GM21737 (cell line): ENCODE results near the gene TOP1.

Source experiments
- ATAC-seq: cut with Tn5 transposase; IDR thresholded peaks from one replicate; pipeline ENCODE4 v1.9.1; 2021; ENCODE audit warnings: mild to moderate bottlenecking, moderate library complexity; ENCODE audit not compliant: unreplicated experiment

The TOP1 gene

DNA sequence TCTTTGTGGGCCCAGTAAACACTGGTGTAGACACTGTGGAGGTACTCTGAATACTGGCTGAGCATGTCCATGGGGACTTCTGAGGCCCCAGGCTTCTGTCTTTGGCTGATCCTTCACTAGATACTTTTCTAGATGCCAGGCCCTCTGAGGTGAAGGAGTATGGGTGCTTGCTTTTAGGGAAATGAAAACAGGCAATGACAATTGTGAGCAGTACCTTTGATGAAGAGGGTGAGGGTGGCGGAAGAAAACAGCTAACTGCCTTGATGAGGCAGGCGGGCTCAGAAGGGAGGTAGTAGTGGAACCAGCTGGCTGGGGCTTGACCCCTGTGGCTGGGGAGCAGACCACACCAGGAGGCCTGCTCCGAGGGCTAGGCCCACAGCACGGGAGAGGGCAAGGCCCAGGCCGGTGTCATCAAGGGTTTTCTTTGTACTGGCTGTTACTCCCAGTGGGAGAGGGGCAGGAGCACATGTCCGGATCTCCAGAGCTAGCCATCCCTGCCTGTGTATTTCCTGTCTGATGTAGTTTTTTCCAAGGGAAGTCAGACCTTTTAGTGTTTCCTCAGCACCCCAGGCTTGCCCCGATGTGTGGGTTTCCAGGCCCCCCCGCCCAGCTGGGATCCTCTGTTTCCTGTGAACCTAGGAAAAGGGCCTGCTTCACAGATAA lies 112.7 kb downstream of the TOP1 start:
- ATAC-seq, result no peak

DNA sequence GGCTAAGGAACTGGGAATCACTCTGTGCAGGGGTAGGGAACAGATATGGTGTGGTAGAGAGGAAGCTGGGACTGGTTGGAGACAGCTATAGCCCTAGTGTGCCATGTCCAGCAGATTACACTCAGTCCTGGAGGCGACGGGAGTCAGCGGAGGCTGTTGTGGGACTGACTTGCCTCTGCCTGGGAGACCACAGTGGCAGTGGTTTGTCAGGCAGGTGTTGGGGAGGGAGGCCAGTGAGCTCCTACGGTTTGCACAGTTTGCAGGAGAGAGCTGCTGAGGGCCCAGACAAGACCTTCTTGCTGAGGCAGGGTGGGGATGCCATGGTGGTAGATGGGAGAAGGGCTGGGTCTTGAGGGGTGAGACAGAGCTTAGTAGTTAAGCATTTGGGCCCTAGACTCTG lies 113.6 kb downstream of the TOP1 start:
- no peak for ATAC-seq

DNA sequence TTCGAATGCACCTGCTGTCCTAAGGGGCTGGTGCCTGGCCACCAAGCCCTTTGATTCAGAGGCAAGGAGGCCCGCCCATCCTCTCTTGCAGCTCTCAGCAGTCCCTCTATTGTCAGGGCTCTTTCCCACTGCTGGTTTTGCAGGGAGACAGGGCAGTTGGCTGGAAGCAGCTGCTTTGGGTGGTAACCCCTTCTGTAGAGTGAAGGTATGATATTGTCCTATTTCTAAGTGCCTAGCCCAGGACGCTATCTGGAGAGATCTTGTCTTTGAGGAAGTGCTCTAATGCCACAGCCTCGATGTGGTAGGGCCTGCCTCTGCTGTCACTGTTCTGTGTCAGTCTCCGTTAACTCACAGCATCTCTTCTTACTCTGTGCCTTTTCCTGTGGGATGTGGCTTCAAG lies 114.3 kb downstream of the TOP1 start:
- ATAC-seq, result no peak

- no peak for ATAC-seq
These were observed 114.7 kb downstream of the TOP1 start for GRCh38 chr20:41143354-41143753.

GRCh38 chr20:41145317-41145716 lies 116.7 kb downstream of the TOP1 start:
- no peak for ATAC-seq

- no peak for ATAC-seq
These were observed 117.4 kb downstream of the TOP1 start for GRCh38 chr20:41145821-41146620.

GRCh38 chr20:41147767-41148191 lies 119.2 kb downstream of the TOP1 start:
- no peak for ATAC-seq

DNA sequence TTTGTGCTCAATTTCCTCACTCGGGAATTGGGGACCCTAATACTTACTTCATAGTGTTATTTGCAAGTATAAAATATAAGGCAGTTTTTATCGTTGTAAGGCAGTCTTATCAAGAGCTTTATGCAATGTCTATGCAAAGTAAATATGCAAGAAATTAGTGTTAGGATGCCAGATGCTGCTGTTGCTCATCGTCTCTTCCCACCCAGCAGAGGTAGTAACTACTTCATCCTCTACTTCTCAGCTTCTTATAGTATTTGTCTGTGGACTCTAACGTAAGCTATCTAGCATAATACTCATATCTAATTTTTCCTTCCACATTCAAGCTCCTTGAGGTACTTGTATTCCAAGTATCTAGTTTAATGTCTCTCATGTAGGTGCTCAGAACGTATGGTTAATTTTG lies 120.3 kb downstream of the TOP1 start:
- ATAC-seq, result no peak

- ATAC-seq, result no peak
These were observed 122.0 kb downstream of the TOP1 start for GRCh38 chr20:41150664-41151063.

GRCh38 chr20:41151134-41151869 lies 122.7 kb downstream of the TOP1 start:
- ATAC-seq, result no peak

- ATAC-seq, result no peak
These were observed 123.6 kb downstream of the TOP1 start for GRCh38 chr20:41152108-41152757.

DNA sequence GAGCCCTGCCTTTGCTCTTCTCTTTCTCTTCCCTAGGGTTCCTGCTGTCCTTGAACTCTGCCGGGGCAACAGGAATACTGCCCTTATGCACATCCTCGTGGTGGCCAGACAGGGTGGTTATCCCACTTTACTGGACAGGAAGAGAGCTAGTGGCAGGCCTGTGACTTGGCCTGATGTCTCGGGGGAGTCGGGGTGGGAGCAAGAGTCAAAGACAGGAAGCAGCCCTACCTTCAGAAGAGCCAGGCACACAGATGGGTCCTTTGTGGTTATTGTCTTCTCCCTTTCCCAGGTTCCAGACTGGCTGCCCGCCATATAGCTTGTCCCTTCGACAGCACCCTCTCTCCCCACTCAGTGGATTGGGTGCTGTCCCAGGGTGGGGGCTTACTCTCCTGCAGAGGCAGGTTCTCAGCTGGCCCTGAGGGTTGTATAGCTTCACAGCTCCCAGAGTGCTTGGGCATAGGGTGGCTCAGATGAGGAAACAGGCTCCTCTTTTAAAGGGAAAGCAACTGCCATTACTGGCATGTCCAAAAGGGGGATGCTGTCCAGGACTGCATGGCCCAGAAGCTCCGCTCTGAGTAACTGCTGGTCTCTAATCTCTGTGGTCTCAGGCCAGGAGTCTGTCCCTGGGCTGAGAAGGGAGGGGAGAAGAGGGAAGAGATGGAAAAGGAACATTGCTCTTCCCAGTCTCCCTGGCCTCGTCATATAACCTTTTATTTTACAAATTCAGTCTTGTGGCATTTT lies 126.0 kb downstream of the TOP1 start:
- no peak for ATAC-seq

DNA sequence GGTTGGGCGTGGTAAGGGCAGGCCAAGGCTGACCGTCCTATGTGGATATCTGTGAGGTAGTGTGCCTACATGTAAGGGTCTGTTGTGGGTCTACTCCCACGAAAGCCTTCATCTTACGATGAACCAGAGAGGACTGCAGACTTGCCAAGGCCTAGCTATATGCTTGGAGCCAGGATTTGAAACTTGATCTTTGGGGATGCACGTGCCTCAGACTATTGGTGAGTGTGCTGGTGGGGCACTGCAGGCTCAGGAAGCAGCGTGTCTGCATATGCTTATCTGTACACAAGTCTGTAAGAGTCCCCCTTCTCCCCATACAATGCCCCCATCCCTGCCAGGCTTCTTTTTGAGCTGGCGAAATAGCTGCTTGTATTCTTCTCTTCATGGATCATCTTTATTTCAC lies 126.6 kb downstream of the TOP1 start:
- ATAC-seq, result no peak

GRCh38 chr20:41158082-41158625 lies 129.5 kb downstream of the TOP1 start:
- ATAC-seq, result no peak

GRCh38 chr20:41159547-41159946 lies 130.9 kb downstream of the TOP1 start:
- no peak for ATAC-seq

DNA sequence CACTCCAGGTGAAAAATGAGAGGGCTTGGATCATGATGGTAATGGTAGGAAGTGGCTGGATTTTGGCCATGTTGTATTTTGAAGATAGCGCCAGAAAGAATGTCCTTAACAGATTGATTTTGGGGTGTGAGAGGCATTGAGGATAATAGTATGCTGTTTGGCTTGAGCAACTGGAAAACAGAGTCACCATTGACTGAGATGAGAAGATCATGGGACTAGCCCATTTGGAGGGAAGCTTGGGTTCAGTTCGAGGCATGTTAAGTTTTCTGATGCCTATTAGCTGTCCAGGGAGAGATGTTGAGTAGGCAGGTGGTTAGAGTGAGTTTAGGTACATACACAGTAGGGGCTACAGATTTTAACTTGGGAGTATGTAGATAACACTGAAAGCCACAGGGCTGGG lies 132.1 kb downstream of the TOP1 start:
- no peak for ATAC-seq

DNA sequence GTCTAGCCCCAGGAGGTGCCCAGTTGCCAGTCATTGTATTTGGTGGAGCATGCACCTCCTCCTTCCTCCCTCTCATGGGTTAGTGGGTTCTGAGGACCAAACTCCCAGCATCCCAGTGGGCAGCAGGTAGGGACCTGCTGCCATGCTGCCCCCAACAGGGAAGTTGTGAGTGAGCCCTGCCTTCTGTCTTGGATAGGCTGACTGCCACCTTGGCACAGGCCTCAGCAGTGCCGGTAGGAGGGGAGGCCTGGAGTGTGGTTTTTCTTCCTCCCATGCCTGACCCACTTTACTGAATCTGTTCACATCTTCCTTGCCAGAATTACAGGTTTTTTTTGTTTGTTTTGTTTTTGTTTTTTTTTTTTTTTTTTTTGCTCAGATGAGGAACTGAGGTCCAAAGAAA lies 133.3 kb downstream of the TOP1 start:
- ATAC-seq, result no peak

DNA sequence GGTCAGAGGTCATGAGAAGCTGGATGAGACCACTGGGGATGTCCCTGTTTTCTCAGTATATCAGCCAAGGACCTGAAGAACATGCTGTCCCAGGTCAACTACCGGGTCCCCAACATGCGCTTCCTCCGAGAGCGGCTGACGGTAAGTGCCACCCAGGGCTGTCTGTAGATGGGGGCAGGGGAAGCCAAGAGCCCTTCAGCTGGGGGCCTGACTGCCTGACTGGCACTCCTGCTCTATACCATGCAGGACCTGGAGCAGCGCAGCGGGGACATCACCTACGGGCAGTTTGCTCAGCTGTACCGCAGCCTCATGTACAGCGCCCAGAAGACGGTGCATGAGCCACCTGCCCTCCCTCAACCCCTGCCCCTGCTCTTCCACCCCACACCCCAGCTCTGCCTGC lies 133.8 kb downstream of the TOP1 start:
- no peak for ATAC-seq

DNA sequence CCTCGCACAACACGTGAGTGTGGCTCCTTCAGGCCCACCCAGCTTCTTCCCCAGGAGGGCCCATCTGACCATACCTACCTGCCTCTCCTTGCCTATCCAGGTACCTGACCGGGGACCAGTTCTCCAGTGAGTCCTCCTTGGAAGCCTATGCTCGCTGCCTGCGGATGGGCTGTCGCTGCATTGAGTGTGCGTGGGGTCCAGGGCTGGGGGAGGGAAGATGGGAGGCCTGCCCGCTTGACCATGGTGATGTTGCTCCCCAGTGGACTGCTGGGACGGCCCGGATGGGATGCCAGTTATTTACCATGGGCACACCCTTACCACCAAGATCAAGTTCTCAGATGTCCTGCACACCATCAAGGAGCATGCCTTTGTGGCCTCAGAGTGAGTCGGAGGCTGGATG lies 135.2 kb downstream of the TOP1 start:
- ATAC-seq, result no peak
